Chondrocyte (in vitro differentiated cells): ENCODE results near the gene ETNPPL. TPM values are rescaled to one million over a fixed set of nuclear protein-coding genes. Genes with fewer than 3 reads are reported as not detected.
"Not testable (repeated sequence)": the region's sequence is repeated elsewhere in the genome, so short reads cannot be mapped to it uniquely, and the experiment has no call there.

Source experiments
- DNase-seq: peaks from one replicate; pipeline ENCODE4 v3.0.0; 2021; ENCODE audit warnings: mixed read lengths, low spot score
- H3K27ac Mint-ChIP-seq: one replicate; pipeline ENCODE4 v1.8.0; 2021; ENCODE audit warnings: mild to moderate bottlenecking, moderate library complexity, mixed read lengths; ENCODE audit not compliant: unreplicated experiment
- H3K27me3 Mint-ChIP-seq: 2 replicates; pipeline ENCODE4 v1.8.0; 2021; ENCODE audit warnings: low read depth, mixed read lengths
- H3K36me3 Mint-ChIP-seq: 2 replicates; pipeline ENCODE4 v1.8.0; 2021; ENCODE audit warnings: low read depth, mixed read lengths
- H3K4me1 Mint-ChIP-seq: 2 replicates; pipeline ENCODE4 v1.8.0; 2021; ENCODE audit warnings: low read depth, mild to moderate bottlenecking, mixed read lengths
- H3K4me3 Mint-ChIP-seq: one replicate; pipeline ENCODE4 v1.8.0; 2021; ENCODE audit warnings: mild to moderate bottlenecking, moderate library complexity, mixed read lengths; ENCODE audit not compliant: unreplicated experiment
- H3K9me3 Mint-ChIP-seq: 2 replicates; pipeline ENCODE4 v1.8.0; 2021; ENCODE audit warnings: low read depth, mixed read lengths
- CTCF ChIP-seq: fragments of 200-600 bp; sonication (generic); IDR thresholded peaks from 2 replicates; pipeline ENCODE4 v1.5.0; 2021; ENCODE audit warnings: antibody characterized with exemption, mild to moderate bottlenecking, moderate library complexity
- total RNA-seq: library from RNA; stranded (reverse); gene quantifications from 3 replicates; pipeline ENCODE4 v1.2.1, GENCODE V29; 2021

Gene ETNPPL
- total RNA-seq, 1 donor from 2014 or later: not detected

GRCh38 chr4:108716340-108716739 is 46.5 kb downstream of the ETNPPL start:
- Mint-ChIP-seq H3K27ac (no peak overlapping the region), H3K36me3 (no peaks in the 10 kb centered on the region), H3K9me3 (no peaks in the 10 kb centered on the region), H3K4me1 (no peaks in the 10 kb centered on the region), H3K4me3 (no peak overlapping the region), H3K27me3 (no peaks in the 10 kb centered on the region)
- no peak for DNase-seq
- no peak for TF ChIP-seq CTCF

GRCh38 chr4:108714880-108715279 is 48.0 kb downstream of the ETNPPL start:
- H3K27ac Mint-ChIP-seq: no peak overlapping the region
- no peaks in the 10 kb centered on the region for H3K9me3 Mint-ChIP-seq
- peaks cover 2% of the 10 kb centered on the region for H3K27me3 Mint-ChIP-seq
- H3K4me1 Mint-ChIP-seq: no peaks in the 10 kb centered on the region
- no peaks in the 10 kb centered on the region for H3K36me3 Mint-ChIP-seq
- H3K4me3 Mint-ChIP-seq: no peak overlapping the region
- DNase-seq: no peak
- no peak for TF ChIP-seq CTCF

- H3K27ac Mint-ChIP-seq, H3K4me1 Mint-ChIP-seq, H3K27me3 Mint-ChIP-seq, H3K36me3 Mint-ChIP-seq, DNase-seq, H3K4me3 Mint-ChIP-seq, H3K9me3 Mint-ChIP-seq: not testable (repeated sequence)
Observed at GRCh38 chr4:108710578-108710977, 52.3 kb downstream of the ETNPPL start.

- H3K9me3 Mint-ChIP-seq: no peaks in the 10 kb centered on the region
- no peak overlapping the region for H3K4me3 Mint-ChIP-seq
- no peak overlapping the region for H3K27ac Mint-ChIP-seq
- peaks cover 2% of the 10 kb centered on the region for H3K27me3 Mint-ChIP-seq
- no peak for TF ChIP-seq CTCF
- no peaks in the 10 kb centered on the region for H3K4me1 Mint-ChIP-seq
- H3K36me3 Mint-ChIP-seq: no peaks in the 10 kb centered on the region
- DNase-seq: no peak
Observed at GRCh38 chr4:108709722-108710121, 53.1 kb downstream of the ETNPPL start.

GRCh38 chr4:108709234-108709633 is 53.6 kb downstream of the ETNPPL start:
- no peaks in the 10 kb centered on the region for H3K36me3 Mint-ChIP-seq
- peaks cover 2% of the 10 kb centered on the region for H3K27me3 Mint-ChIP-seq
- no peak overlapping the region for H3K27ac Mint-ChIP-seq
- TF ChIP-seq CTCF: no peak
- H3K9me3 Mint-ChIP-seq: no peaks in the 10 kb centered on the region
- no peak overlapping the region for H3K4me3 Mint-ChIP-seq
- DNase-seq: no peak
- H3K4me1 Mint-ChIP-seq: no peaks in the 10 kb centered on the region

- no peak overlapping the region for H3K4me3 Mint-ChIP-seq
- no peak for DNase-seq
- no peaks in the 10 kb centered on the region for H3K9me3 Mint-ChIP-seq
- peaks cover 2% of the 10 kb centered on the region for H3K27me3 Mint-ChIP-seq
- no peaks in the 10 kb centered on the region for H3K36me3 Mint-ChIP-seq
- TF ChIP-seq CTCF: no peak
- H3K4me1 Mint-ChIP-seq: no peaks in the 10 kb centered on the region
- H3K27ac Mint-ChIP-seq: no peak overlapping the region
Observed at GRCh38 chr4:108706289-108706688, 56.6 kb downstream of the ETNPPL start.
